ENCODE results near the gene CLIC6. TPM values are rescaled to one million over a fixed set of nuclear protein-coding genes. Genes with fewer than 3 reads are reported as not detected.

The CLIC6 gene
- total RNA-seq, 1 donor, result under 0.01 TPM

GRCh38 chr21:34679051-34679450 lies 10.3 kb downstream of the CLIC6 start:
- TF ChIP-seq, protein P1, sequence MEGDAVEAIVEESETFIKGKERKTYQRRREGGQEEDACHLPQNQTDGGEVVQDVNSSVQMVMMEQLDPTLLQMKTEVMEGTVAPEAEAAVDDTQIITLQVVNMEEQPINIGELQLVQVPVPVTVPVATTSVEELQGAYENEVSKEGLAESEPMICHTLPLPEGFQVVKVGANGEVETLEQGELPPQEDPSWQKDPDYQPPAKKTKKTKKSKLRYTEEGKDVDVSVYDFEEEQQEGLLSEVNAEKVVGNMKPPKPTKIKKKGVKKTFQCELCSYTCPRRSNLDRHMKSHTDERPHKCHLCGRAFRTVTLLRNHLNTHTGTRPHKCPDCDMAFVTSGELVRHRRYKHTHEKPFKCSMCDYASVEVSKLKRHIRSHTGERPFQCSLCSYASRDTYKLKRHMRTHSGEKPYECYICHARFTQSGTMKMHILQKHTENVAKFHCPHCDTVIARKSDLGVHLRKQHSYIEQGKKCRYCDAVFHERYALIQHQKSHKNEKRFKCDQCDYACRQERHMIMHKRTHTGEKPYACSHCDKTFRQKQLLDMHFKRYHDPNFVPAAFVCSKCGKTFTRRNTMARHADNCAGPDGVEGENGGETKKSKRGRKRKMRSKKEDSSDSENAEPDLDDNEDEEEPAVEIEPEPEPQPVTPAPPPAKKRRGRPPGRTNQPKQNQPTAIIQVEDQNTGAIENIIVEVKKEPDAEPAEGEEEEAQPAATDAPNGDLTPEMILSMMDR (IDR thresholded peaks at IDR 0.05; ENCODE audit: insufficient read depth, low read depth, low read length), result no peak
- DNase-seq (ENCODE audit: low read depth), result no peak

GRCh38 chr21:34684174-34684876 lies 15.5 kb downstream of the CLIC6 start:
- H3K4me3 ChIP-seq (ENCODE audit: low read depth, low read length), result no peak overlapping the region
- no peak for DNase-seq (ENCODE audit: low read depth)
- TF ChIP-seq, protein P1 (IDR thresholded peaks at IDR 0.05; ENCODE audit: insufficient read depth, low read depth, low read length), result no peak

More at GRCh38 chr21:34679051-34679450, 10.3 kb downstream of the CLIC6 start:
- H3K4me3 ChIP-seq (ENCODE audit: low read depth, low read length), result no peak overlapping the region

DNA sequence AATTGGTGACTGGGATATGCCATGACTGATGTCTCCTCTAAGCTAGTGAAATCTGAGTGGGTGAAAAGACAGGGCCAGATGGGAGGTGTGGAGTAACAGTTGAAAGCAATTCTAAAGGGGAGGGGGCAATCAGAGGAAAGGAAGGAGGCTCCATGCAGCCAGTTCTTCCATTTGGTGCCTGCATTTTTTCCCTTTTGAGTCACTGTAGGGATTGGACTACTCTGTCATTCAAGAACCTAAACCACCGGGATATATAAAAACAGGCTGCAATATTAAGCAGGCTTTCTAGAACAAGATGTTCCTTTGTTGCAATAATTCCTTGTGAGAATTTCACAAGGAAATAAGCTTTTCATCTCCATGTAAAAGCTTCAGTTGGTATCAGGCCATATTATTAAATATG lies 18.3 kb downstream of the CLIC6 start:
- no peak for DNase-seq (ENCODE audit: low read depth)
- no peak overlapping the region for H3K4me3 ChIP-seq (ENCODE audit: low read depth, low read length)
- TF ChIP-seq, protein P1 (IDR thresholded peaks at IDR 0.05; ENCODE audit: insufficient read depth, low read depth, low read length), result no peak

- no peak for DNase-seq (ENCODE audit: low read depth)
- TF ChIP-seq, protein P1 (IDR thresholded peaks at IDR 0.05; ENCODE audit: insufficient read depth, low read depth, low read length), result no peak
- H3K4me3 ChIP-seq (ENCODE audit: low read depth, low read length), result no peak overlapping the region
Measured at GRCh38 chr21:34687745-34688144, 19.0 kb downstream of the CLIC6 start.

GRCh38 chr21:34688145-34688544 lies 19.4 kb downstream of the CLIC6 start:
- no peak for DNase-seq (ENCODE audit: low read depth)

GRCh38 chr21:34688715-34689114 lies 19.9 kb downstream of the CLIC6 start:
- DNase-seq (ENCODE audit: low read depth), result no peak
- TF ChIP-seq, protein P1 (IDR thresholded peaks at IDR 0.05; ENCODE audit: insufficient read depth, low read depth, low read length), result no peak
- H3K4me3 ChIP-seq (ENCODE audit: low read depth, low read length), result no peak overlapping the region

More at GRCh38 chr21:34688145-34688544, 19.4 kb downstream of the CLIC6 start:
- TF ChIP-seq, protein P1 (IDR thresholded peaks at IDR 0.05; ENCODE audit: insufficient read depth, low read depth, low read length), result no peak
- no peak overlapping the region for H3K4me3 ChIP-seq (ENCODE audit: low read depth, low read length)

Measured in fibroblast of villous mesenchyme (primary cell).